Erythroblast (primary cell): ENCODE measurements around the gene MTARC1.

ENCODE experiments used
- GATA1 ChIP-seq: IDR thresholded peaks from 2 replicates; pipeline ENCODE4 v1.6.1; 2011; ENCODE audit warnings: low read depth, mild to moderate bottlenecking, control low read depth, low read length, moderate library complexity
- POLR2A ChIP-seq: IDR thresholded peaks from 2 replicates; pipeline ENCODE4 v1.6.1; 2011; ENCODE audit warnings: mild to moderate bottlenecking, low read length

- TF ChIP-seq POLR2A = no peak
- no peak for TF ChIP-seq GATA1
These were observed 18.5 kb upstream of the MTARC1 start for GRCh38 chr1:220768126-220768601.
